ENCODE data around the gene SPATA2L. TPM values are rescaled to one million over a fixed set of nuclear protein-coding genes. Genes with fewer than 3 reads are reported as not detected.
"Not testable (repeated sequence)": the region's sequence is repeated elsewhere in the genome, so short reads cannot be mapped to it uniquely, and the experiment has no call there.

Gene SPATA2L
- total RNA-seq, 2 donors from 2014 or later, result 4.4 to 5.0 TPM

GRCh38 chr16:89691986-89692569 lies 9.4 kb downstream of the SPATA2L start:
- Mint-ChIP-seq H3K4me3 (no peak overlapping the region), H3K9me3 (no peaks in the 10 kb centered on the region), H3K27me3 (no peaks in the 10 kb centered on the region), H3K27ac (no peak overlapping the region), H3K4me1 (peaks cover 11% of the 10 kb centered on the region), H3K36me3 (ENCODE audit: low read depth) (peaks cover 32% of the 10 kb centered on the region)
- ATAC-seq (replicated peaks), result no peak

GRCh38 chr16:89691231-89691985 lies 10.1 kb downstream of the SPATA2L start:
- Mint-ChIP-seq H3K27me3 (no peaks in the 10 kb centered on the region), H3K27ac (no peak overlapping the region), H3K4me3 (no peak overlapping the region), H3K9me3 (no peaks in the 10 kb centered on the region), H3K4me1 (peaks cover 11% of the 10 kb centered on the region), H3K36me3 (ENCODE audit: low read depth) (peaks cover 32% of the 10 kb centered on the region)
- no peak for ATAC-seq (replicated peaks)

GRCh38 chr16:89690392-89690901 lies 11.1 kb downstream of the SPATA2L start:
- Mint-ChIP-seq H3K27me3 (no peaks in the 10 kb centered on the region), H3K27ac (no peak overlapping the region), H3K4me1 (peaks cover 11% of the 10 kb centered on the region), H3K9me3 (no peaks in the 10 kb centered on the region), H3K4me3 (no peak overlapping the region), H3K36me3 (ENCODE audit: low read depth) (peaks cover 32% of the 10 kb centered on the region)
- no peak for ATAC-seq (replicated peaks)

GRCh38 chr16:89689621-89690020 lies 11.9 kb downstream of the SPATA2L start:
- H3K4me1 Mint-ChIP-seq, result peaks cover 11% of the 10 kb centered on the region
- not testable (repeated sequence) for H3K27ac Mint-ChIP-seq; H3K4me3 Mint-ChIP-seq; H3K27me3 Mint-ChIP-seq; ATAC-seq (replicated peaks); H3K9me3 Mint-ChIP-seq
- H3K36me3 Mint-ChIP-seq (ENCODE audit: low read depth), result peaks cover 32% of the 10 kb centered on the region

- no peaks in the 10 kb centered on the region for H3K27me3 Mint-ChIP-seq
- H3K4me3 Mint-ChIP-seq, result no peak overlapping the region
- H3K27ac Mint-ChIP-seq, result no peak overlapping the region
- H3K36me3 Mint-ChIP-seq (ENCODE audit: low read depth), result peaks cover 32% of the 10 kb centered on the region
- peaks cover 11% of the 10 kb centered on the region for H3K4me1 Mint-ChIP-seq
- no peaks in the 10 kb centered on the region for H3K9me3 Mint-ChIP-seq
- ATAC-seq (replicated peaks), result no peak
Observed at GRCh38 chr16:89689142-89689541, 12.4 kb downstream of the SPATA2L start.

- Mint-ChIP-seq H3K4me1 (peaks cover 11% of the 10 kb centered on the region), H3K36me3 (ENCODE audit: low read depth) (peaks cover 25% of the 10 kb centered on the region), H3K27me3 (no peaks in the 10 kb centered on the region), H3K9me3 (no peaks in the 10 kb centered on the region), H3K4me3 (peak overlapping the region; percentile 90), H3K27ac (no peak overlapping the region)
- ATAC-seq (replicated peaks), result no peak
Observed at GRCh38 chr16:89688395-89688794, 13.1 kb downstream of the SPATA2L start.

GRCh38 chr16:89687092-89687940 lies 14.2 kb downstream of the SPATA2L start:
- H3K9me3 Mint-ChIP-seq, result no peaks in the 10 kb centered on the region
- H3K4me3 Mint-ChIP-seq, result peak overlapping the region; percentile 90
- H3K36me3 Mint-ChIP-seq (ENCODE audit: low read depth), result peaks cover 21% of the 10 kb centered on the region
- H3K4me1 Mint-ChIP-seq, result peaks cover 11% of the 10 kb centered on the region
- H3K27me3 Mint-ChIP-seq, result no peaks in the 10 kb centered on the region
- ATAC-seq (replicated peaks), result peak; percentile 36
- peak overlapping the region; percentile 88 for H3K27ac Mint-ChIP-seq

- Mint-ChIP-seq H3K9me3 (no peaks in the 10 kb centered on the region), H3K4me1 (peaks cover 11% of the 10 kb centered on the region), H3K27me3 (no peaks in the 10 kb centered on the region), H3K4me3 (peak within 1 kb of the TSS; percentile 90), H3K36me3 (ENCODE audit: low read depth) (peaks cover 20% of the 10 kb centered on the region), H3K27ac (peak within 1 kb of the TSS; percentile 88)
- peak; percentile 91 for ATAC-seq (replicated peaks)
Observed at GRCh38 chr16:89686520-89687091, 14.9 kb downstream of the SPATA2L start, which contains the start of gene CDK10. TSS of gene CDK10 (plus strand) at chr16:89686689. CDS start at chr16:89686711, 22 bp downstream.

GRCh38 chr16:89685916-89686315 lies 15.6 kb downstream of the SPATA2L start:
- H3K27ac Mint-ChIP-seq, result no peak overlapping the region

GRCh38 chr16:89678258-89678657 lies 23.2 kb downstream of the SPATA2L start:
- H3K9me3 Mint-ChIP-seq, result no peaks in the 10 kb centered on the region
- H3K27ac Mint-ChIP-seq, result no peak overlapping the region
- no peak for ATAC-seq (replicated peaks)
- H3K4me3 Mint-ChIP-seq, result no peak overlapping the region
- H3K27me3 Mint-ChIP-seq, result no peaks in the 10 kb centered on the region
- H3K36me3 Mint-ChIP-seq (ENCODE audit: low read depth), result no peaks in the 10 kb centered on the region
- H3K4me1 Mint-ChIP-seq, result no peaks in the 10 kb centered on the region

More at GRCh38 chr16:89685916-89686315, 15.6 kb downstream of the SPATA2L start:
- peaks cover 16% of the 10 kb centered on the region for H3K36me3 Mint-ChIP-seq (ENCODE audit: low read depth)
- peak overlapping the region; percentile 90 for H3K4me3 Mint-ChIP-seq
- no peak for ATAC-seq (replicated peaks)
- H3K4me1 Mint-ChIP-seq, result peaks cover 11% of the 10 kb centered on the region
- H3K27me3 Mint-ChIP-seq, result no peaks in the 10 kb centered on the region
- no peaks in the 10 kb centered on the region for H3K9me3 Mint-ChIP-seq

GRCh38 chr16:89672177-89672941 lies 29.1 kb downstream of the SPATA2L start:
- no peak for ATAC-seq (replicated peaks)
- Mint-ChIP-seq H3K4me3 (no peak overlapping the region), H3K36me3 (ENCODE audit: low read depth) (no peaks in the 10 kb centered on the region), H3K27ac (no peak overlapping the region), H3K9me3 (no peaks in the 10 kb centered on the region), H3K4me1 (no peaks in the 10 kb centered on the region), H3K27me3 (no peaks in the 10 kb centered on the region)

- not testable (repeated sequence) for H3K27ac Mint-ChIP-seq; H3K9me3 Mint-ChIP-seq; H3K4me3 Mint-ChIP-seq; H3K36me3 Mint-ChIP-seq (ENCODE audit: low read depth); H3K4me1 Mint-ChIP-seq; ATAC-seq (replicated peaks); H3K27me3 Mint-ChIP-seq
Observed at GRCh38 chr16:89671565-89671964, 29.9 kb downstream of the SPATA2L start.

GRCh38 chr16:89670496-89671431 lies 30.7 kb downstream of the SPATA2L start:
- no peak overlapping the region for H3K27ac Mint-ChIP-seq
- H3K27me3 Mint-ChIP-seq, result no peaks in the 10 kb centered on the region
- H3K4me1 Mint-ChIP-seq, result no peaks in the 10 kb centered on the region
- H3K9me3 Mint-ChIP-seq, result no peaks in the 10 kb centered on the region
- H3K4me3 Mint-ChIP-seq, result no peak overlapping the region
- no peaks in the 10 kb centered on the region for H3K36me3 Mint-ChIP-seq (ENCODE audit: low read depth)
- no peak for ATAC-seq (replicated peaks)
